Subcutaneous adipose tissue (tissue), 4 donors: ENCODE data around the gene RNGTT. TPM values are rescaled to one million over a fixed set of nuclear protein-coding genes. Genes with fewer than 3 reads are reported as not detected.

ENCODE experiments used
- total RNA-seq, 4 donors: library from RNA; depleted of rRNA; stranded (reverse); fragments of >200 nt; gene quantifications; one replicate each; pipeline ENCODE4 v1.1.0, GENCODE V29; 2016
- TF ChIP-seq, protein P1 (sequence below): fragments of 450-650 bp; IDR thresholded peaks from one replicate; pipeline ENCODE4 v1.5.1; 2016; ENCODE audit warnings: low read depth, mild to moderate bottlenecking, control low read depth, antibody characterized with exemption, moderate library complexity

RNGTT gene
- total RNA-seq, 4 donors from 2014 or later = 10.2 to 22.3 (median 13.4) TPM

DNA sequence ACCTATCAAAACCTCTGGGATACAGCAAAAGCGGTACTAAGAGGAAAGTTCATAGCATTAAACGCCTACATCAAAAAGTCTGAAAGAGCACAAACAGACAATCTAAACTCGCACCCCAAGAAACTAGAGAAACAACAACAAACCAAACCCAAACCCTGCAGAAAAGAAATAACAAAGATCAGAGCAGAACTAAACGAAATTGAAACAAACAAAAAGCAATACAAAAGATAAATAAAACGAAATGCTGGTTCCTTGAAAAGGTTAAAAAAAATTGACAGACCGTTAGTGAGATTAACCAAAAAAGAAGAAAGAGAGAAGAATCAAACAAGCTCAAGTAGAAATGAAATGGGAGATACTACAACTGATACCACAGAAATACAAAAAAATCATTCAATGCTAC, 302.3 kb downstream of the RNGTT start:
- TF ChIP-seq, protein P1, sequence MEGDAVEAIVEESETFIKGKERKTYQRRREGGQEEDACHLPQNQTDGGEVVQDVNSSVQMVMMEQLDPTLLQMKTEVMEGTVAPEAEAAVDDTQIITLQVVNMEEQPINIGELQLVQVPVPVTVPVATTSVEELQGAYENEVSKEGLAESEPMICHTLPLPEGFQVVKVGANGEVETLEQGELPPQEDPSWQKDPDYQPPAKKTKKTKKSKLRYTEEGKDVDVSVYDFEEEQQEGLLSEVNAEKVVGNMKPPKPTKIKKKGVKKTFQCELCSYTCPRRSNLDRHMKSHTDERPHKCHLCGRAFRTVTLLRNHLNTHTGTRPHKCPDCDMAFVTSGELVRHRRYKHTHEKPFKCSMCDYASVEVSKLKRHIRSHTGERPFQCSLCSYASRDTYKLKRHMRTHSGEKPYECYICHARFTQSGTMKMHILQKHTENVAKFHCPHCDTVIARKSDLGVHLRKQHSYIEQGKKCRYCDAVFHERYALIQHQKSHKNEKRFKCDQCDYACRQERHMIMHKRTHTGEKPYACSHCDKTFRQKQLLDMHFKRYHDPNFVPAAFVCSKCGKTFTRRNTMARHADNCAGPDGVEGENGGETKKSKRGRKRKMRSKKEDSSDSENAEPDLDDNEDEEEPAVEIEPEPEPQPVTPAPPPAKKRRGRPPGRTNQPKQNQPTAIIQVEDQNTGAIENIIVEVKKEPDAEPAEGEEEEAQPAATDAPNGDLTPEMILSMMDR = no peak

DNA sequence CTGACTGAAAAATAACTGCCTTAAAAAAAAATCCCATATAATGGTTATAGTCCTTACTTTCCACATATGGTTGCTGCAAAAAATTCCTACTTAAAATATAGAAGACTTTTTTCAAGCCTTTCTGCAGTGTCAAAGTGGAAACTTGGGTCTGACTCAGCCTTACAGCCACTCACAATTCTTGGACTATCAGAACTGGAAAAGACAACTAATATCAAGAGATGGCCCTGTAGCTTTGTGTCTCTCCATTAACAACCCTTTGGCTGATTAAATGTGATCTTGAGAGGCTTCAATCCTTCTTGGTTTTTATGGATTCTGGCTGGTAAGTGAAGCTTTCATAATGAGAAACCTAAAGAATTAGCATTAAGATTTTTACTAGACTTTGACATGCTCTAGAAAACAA, 307.8 kb downstream of the RNGTT start:
- TF ChIP-seq, protein P1 = no peak

DNA sequence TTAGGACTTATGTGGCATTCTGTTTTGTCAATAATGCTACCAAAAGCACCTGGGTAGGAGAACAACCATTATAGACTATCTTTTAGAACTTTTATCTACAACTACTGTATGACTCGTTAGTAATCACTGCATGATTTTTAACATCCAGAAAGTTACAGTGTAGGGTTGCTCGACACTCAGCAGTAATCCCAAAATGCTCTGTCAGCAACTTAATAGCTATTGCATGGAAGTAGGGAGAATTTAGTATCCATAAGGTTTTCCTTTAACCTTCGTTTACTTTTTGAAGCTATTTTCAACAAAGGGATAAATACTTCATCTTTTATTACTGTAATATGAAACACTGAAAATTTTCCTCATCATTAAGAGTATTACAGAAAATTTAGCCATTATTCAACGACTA, 309.5 kb downstream of the RNGTT start:
- TF ChIP-seq, protein P1 = no peak

DNA sequence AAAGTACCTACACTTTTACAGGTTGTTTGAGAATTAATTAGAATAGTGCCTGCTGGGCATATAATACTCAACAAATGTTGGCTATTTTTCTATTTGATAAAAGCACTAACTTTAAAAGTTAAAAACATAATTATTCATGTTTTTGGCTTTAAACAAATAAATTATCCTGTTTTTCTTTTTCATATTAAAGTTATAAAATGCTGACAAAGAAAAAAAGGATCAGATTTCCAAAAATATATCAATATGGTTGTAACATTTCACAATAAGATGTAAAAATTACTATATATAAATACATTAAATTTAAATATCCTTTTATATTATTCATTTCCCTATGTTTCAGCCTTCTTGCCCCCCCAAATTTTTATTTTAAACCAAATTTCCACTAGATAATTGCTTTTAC, 312.0 kb downstream of the RNGTT start:
- TF ChIP-seq, protein P1 = no peak

DNA sequence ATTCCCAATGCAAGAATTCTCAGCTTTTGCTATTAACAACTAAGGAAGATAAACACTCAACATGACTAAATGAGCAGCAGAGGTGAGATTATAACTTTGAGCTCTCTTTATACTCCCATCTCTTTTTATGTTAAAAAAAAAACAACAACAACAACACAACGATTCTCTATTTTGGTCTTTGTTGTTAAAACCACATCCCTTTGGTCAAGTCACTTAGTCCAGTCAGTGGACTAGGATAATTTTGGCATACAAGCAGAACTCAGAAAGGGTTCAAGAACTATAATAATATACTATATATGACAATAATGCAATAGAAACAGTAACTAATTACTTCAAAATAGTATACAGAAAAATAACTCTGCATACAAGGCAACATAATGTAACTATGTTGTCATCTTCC, 312.4 kb downstream of the RNGTT start:
- TF ChIP-seq, protein P1 = no peak

DNA sequence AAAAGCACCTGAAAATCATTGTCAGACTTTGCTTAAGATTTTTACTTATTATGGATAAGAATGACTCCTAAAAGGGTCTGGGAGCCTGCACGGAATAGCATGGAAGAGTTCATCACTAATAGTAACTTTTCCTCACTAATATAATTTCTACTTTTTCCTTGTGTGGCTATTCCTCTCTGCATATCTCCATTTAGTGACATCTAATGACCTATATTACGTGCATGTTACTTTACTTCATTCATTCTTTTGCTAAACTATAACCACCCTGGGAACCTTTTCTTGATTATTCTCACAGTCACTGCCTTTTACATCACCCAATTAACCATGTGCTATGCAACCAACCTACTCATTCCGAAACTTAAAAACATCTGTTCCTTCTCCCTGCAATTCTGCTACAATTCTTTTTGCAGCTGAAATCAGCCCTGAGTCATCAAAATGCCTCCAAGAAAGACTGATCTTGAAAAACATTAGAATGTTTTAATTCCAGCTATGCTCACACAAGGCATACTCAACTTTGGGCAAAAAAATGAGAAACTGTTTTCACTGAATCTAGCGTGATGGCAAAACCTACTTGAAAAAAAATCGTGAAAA, 313.3 kb downstream of the RNGTT start:
- TF ChIP-seq, protein P1 = no peak

DNA sequence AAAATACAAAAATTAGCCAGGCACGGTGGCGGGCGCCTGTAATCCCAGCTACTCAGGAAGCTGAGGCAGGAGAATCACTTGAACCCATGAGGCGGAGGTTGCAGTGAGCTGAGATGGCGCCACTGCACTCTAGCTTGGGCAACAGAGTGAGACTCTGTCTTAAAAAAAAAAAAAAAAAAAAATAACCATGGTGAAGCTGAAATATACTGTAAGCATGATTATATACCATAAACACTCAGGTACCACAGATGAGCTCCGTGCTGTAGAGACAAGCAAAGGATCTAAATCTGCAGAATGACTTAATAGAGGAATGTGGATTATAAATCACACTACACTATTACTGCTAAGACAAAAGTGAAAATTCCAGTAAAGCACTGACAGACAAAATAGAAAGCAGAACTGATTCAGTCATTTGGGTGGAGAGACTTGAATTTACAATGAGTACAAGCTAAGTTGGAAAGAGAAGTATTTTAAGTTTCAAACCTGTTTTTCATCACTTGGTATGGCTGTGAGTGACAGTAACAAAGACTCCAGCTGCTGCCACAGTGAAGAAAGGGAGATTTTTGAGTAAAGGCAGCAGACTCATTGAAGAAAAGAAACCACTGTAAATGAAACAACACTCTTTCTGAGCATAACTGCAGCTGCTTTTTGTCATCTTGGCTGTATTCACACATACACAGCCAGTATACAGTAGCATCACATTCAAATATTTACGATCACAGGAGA, 322.1 kb downstream of the RNGTT start:
- TF ChIP-seq, protein P1 = no peak
